Glomerular visceral epithelial cell (primary cell): ENCODE measurements around the gene SMIM27.
"Not testable (repeated sequence)": the region's sequence is repeated elsewhere in the genome, so short reads cannot be mapped to it uniquely, and the experiment has no call there.

Source experiments
- DNase-seq: peaks from one replicate; pipeline ENCODE4 v3.0.0-alpha.2; 2016; ENCODE audit errors: extremely low spot score

SMIM27 gene

DNA sequence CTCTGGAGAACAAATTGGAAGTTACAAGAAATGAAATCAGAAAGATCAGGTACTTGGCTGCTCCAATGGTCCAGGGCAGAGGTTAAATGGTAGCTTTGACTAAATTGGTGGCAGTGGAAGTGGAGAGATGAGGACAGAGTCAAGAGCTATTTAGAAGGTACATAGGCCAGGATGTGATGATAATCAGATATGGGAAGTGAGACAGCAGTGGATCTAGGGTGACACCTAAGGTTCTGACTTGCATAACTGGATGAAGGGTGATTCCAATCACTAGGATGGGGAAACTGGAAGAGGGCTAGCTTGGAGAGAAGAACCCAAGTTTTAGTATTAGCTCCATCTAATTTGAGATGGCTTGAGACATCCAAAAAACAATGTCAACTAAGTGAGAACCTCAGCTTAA is 44.8 kb downstream of the SMIM27 start:
- DNase-seq = no peak

DNA sequence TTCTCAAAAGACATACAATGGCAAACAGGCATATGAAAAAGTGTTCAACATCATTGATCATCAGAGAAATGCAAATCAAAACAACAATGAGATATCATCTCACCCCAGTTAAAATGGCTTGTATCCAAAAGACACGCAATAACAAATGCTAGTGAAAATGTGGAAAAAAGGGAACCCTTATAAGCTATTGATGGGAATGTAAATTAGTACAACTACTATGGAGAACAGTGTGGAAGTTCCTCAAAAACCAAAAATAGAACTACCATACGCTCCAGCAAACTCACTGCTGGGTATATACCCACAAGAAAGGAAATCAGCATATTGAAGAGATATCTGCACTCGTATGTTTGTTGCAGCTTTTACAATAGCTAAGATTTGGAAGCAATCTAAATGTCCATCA is 46.9 kb downstream of the SMIM27 start:
- not testable (repeated sequence) for DNase-seq
